HG02938 (cell line): ENCODE measurements around the gene KRT84.

Experiments
- ATAC-seq: cut with Tn5 transposase; IDR thresholded peaks from one replicate; pipeline ENCODE4 v1.9.1; 2021; ENCODE audit warnings: mild to moderate bottlenecking, moderate library complexity; ENCODE audit not compliant: unreplicated experiment

KRT84 gene

DNA sequence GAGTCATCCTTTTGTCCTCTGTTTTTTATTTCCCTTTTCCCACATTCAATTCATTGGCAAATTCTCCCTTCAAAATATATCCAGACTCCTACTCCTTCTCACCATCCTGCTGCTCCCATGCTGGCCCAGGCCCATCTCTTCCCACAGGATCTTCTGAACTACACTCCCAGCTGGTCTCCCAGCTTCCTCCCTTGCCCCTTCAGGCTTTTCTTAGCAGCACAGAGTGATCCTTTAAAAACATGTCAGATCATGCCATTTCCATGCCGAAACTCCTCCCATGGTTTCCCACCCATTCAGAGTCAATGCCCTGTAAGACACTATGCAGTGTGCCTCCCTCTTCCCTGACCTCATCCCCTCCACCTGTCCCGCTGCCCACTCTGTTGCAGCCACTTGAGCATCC, 2.4 kb upstream of the KRT84 start:
- ATAC-seq, result no peak

DNA sequence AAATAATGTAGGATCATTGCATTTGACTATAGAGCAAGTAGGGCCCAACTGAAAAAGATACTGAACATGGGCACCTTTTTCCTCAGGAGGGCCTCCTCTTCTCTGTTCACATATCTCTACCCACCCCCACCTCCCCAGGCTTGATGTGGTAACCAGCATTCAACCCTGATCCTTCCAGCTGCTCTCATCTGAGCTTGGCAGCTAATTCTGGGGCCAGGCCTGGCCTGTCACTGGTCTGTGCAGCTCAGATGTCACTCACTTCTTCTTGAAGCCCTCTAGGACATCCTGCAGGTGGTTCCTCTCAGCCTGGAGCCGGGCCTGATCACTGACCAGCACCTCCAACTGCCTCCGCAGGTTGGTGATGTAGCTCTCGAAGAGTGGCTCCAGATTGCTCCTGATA, 2.1 kb downstream of the KRT84 start:
- no peak for ATAC-seq

DNA sequence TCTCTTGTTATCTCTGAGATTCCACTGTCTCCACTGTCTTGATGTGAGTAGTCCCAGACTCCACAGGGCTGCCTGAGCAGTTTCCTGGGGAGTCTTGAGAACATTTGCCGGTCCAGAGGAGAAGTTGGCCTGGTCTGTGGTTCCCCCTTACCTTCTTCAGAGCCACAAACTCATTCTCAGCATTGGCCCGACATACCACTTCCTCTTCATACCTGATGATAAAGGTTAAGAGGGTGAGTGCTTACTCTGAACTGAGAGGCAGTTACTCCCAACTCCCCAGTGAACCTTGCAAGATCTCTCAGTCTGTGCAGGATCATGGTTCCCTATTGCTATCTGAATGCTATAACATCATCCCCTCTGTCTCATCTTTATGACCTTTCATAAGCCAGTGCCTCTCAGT, 2.6 kb downstream of the KRT84 start:
- ATAC-seq, result no peak

DNA sequence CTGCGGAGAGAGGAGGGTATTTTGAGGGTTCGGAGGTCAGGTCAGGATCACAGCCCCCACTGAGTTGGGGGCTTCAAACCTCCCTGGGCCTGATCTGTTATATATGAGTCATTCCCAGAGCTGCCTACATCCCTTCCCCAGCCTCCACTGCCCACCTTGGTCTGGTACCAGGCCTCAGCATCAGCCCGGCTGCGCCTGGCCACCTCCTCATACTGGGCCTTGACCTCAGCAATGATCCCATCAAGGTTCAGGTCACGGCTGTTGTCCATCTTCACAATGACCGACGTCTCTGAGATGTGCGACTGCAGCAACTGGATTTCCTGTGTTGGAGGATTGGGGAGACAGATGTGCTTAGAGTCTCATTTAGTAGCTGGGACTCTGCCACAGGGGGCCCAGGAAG, 4.2 kb downstream of the KRT84 start:
- no peak for ATAC-seq

DNA sequence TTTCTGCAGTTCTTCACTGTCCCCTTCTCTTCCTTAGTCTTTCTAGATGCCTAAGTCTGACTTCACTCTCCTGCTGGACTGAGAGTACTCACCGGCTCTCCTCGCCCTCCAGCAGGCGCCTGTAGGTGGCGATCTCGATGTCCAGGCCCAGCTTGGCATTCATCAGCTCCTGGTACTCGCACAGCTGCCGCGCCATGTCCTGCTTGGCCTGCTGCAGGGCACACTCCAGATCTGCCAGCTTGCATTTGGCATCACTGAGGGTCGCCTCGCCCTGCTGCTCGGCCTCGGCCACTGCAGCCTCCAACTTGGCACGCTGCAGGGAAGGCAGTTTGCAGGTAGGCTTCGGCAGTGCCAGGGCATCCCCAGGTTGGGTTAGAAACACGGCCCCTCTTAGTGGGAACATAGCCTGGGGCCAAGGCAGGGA, 5.2 kb downstream of the KRT84 start:
- ATAC-seq, result no peak

DNA sequence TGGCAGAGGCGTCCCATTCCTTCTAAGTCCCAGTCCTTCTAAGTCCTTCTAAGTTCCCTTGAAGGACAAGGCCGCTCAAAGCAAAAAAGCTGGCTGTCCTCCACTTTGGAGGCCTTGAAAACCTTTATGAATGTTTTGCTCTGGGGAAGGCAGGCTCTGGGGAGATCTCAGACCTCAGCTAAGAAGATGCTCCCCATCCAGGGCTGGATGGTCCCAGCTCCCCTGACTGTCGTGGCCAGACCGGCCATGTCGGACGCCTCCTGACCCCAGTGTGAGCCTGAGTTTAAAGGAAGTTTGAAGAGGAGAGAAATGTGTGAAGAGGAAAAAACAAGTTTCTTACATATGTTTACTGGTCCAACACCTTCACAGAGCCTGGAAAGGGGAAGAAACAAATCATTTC, 5.9 kb downstream of the KRT84 start:
- no peak for ATAC-seq

DNA sequence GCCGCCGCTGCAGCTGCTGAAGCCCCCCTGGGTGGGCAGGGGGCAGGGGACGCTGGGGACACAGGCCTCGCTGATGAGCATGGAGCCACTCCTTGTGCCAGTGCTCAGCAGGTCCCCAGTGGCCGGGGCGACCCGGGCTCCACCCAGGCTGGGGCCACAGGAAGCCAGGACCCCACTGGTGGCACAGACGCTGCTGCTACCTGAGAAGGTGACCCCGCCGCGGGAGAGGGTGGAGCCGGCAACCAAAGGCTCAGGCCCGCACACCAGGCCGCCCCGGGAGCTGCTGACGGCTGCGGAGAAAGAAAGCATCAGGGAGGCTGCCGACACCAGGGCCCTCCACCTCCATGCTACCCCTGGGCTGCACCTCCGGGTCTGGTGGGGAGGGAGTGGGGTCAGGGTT, 7.4 kb downstream of the KRT84 start:
- no peak for ATAC-seq

DNA sequence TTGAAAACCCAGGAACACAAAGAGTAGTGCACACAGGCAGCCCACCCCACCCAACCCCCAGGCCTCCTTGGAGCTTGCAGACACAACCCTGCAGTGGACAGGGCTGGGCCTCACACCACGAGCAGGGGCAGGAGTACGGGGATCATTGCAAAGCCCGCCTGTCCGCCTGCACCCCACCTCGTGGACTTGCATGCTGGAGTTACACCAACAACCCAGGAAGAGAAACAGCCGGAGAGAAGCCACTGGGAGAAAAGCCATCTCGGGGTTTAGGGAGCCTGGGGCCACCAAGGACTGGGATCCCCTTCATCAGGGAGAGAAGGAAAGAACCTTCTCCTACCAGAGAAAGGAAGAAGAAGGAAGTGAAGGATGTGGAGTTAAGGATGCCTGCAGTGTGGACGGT, 8.2 kb downstream of the KRT84 start:
- ATAC-seq, result no peak

DNA sequence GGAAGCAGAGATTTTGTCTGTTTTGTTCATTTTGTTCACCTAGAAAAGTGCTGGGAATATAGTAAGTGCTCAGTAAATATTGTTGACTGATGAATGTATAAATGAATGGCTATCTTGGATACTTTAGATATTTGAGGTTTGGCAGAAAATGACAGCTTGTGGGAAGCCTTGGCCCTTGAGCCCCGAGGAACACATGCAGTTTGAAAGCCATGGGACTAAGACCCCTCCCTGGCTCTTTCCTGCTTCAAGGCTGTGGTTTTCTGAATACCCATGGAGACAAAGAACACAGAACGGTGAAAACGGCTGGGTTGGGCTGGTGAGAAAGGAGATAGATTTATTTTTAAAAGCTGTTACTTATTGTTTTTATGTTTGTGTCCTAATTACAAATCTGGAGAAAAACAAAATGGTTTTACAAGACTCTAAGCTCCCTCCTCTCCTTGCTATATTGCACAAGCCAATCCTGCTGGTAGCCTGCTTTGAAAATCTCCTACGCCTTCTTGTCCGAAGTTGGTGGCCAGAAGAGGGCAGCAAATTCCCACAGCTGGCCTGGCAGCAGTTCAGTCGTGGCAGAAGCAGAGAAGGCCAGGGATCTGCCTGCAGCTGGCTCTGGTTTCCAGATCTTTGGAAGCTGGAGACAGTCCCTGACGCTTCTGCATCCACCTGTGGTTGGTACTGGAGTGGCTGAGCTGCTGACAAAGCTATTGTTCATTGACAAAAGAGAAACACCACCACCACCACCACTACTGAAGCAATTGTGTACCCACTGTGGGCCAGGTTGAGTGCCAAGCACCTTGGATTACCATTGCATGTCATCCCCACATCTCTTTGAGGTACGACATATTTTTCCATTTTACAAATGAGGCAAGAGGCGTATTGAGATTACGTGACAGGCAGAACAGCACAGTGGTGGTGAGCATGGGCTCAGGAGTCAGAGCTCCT, 13.0 kb downstream of the KRT84 start:
- ATAC-seq, result no peak

DNA sequence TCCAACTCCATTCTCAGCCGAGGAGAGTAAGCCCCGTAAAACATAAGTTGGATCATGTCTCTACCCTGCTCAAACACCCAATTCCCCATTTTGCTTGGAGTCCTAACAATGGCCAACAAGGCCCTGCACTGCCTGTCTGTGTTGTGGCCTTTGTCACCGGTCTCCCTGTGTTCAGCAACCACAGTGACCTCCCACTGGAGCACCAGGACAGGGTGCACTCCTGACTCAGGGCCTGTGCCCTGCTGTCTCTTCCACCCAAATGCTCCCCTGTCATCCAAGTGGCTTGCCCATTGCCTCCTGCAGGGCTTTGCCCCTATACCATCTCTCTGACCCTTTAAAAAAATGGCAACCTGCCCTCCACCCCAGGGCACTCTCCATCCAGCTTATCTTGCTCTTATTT, 13.7 kb downstream of the KRT84 start:
- ATAC-seq, result no peak

DNA sequence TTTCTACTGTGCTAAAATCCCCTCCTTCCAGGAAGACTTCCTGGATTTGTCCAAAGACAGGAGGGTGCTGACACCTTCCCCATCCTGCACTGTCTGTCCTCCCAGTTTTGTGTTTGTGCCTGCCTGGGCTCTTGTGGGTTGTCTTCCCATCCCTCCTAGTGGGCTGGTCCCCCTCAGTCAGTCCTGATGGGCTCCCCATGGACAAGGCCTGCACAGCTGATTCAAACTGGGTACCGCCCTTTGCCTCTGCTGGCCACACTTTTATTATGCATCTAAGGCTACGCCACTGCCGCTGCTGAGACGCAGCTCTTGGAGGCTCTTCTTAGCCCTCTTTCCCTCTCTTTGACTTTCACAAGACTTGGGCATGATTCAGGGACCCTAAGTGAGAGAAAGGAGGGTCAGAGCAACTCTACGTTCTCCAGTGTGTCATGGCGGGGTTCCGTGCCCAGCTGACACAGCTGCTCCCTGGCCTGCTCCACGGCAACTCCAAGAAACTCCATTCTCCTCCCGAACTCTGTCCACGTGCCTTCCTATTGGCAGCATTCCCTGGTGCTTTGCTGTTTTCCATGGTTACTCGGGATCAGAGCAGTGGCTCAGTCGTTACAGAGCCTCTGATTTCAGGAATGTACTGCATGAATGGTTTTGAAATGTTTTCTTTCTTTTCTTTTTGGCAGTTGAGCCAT, 14.4 kb downstream of the KRT84 start:
- no peak for ATAC-seq

DNA sequence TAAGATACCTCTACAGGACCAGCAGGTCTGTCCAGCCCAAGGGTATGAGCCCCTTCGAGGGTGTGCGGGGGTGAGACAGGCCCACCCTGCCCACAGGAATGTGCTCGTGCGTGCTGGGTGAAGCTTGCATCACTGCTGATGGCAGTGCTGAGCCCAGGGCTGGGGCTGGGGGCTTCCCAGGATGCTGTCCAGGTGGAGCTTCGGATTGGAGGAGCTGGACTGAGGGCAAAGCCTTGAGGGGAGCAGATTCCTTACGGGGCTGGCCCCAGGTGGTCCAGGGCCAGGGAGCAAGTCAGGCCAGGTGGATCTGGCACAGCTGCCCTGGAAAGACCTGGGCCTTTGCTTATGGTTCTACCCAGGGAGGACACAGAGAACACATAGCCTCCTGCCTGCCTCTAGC, 15.6 kb downstream of the KRT84 start:
- no peak for ATAC-seq

DNA sequence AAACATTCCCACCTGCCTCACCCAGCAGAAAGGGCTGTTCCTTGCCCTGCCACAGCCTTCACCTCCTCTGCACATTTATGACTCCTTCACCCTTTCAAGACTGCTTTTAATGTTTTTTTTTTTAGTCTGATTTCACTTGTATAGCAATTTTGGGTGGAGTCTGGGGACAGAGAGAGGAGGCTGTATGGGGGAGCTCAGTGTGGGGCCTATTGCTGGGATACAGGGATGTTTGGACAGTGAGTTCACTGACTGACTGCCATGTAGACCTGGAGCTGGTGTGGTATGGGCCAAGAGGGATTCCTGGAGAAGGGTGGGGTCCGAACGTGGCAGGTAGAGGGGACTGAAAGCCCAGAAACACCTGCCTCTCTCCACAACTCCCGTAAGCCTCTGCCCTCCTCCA, 16.2 kb downstream of the KRT84 start:
- no peak for ATAC-seq

DNA sequence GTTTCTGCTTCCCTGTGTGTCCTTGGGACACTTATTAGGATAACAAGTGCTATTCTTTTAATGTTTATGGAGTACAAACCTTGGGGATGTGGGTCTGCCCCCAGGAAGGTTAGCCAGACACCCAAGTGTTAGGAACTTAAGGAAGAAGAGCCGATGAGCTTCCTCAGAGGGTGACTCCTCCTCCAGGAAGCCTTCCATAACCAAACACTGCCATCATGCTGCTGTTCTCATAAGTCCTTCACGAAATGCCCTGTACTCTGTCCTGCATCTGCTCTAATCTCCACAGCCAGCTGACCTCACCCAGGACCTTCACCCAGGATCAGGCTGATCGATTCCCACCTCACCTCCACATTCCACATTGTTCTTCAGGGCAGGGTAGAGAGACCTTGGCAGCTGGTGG, 16.9 kb downstream of the KRT84 start:
- ATAC-seq, result no peak

DNA sequence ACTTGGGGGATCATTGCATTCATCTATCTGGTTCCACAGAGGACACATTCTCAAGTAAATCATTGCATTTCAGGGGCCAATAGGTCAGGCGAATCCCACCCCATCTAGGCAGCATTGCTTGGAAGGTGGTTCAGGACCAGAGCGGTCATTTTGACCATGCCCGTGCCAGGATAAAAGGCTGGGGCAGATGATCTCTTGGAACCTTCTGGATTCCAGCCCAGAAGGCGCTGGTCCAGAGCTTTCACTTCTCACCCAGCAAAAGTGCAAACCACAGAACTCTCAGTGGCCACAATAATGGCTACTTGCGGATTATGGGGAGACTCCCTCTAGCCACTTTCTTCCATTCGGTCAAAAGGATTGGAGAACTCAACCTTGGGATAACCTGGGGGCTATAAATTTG, 17.6 kb downstream of the KRT84 start:
- ATAC-seq, result no peak

DNA sequence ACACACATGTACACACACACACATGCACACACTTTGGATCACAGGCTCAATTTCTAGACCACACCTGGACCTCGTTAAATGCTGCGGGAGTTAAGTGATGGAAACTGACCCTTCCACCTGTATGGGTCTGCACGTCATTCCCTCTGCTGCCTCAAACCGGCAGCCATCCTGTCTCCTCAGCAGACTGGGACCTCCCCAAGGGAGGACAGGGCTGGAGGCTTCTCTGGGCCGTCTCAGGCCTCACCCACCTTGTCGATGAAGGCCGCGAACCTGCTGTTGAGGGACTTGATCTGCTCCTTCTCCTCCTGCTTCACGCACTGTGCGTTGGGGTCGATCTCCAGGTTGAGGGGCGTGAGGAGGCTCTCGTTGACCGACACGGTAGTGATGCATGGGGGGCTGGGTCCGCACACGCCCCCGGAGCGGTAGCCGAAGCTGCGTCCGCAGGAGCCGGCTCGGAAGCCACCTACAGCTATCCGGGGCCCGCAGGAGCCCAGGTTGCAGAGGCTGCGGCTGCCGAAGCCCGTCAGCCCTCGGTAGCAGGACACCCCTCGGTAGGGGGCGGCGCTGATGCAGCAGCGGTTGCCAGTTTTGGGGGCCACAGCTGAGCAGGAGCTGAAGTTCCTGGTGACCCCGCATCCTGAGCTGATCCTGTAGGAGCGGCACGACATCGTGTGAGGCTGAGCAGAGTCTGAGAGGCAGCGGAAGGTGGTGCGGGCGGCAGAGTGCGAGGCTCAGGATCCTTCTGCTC, 18.5 kb downstream of the KRT84 start, which contains the start of gene KRT85:
TSS of gene KRT85 (minus strand) at position 744 of the 748 bp plus-strand sequence. CDS start at position 668, 76 bp downstream.
- ATAC-seq, result no peak

DNA sequence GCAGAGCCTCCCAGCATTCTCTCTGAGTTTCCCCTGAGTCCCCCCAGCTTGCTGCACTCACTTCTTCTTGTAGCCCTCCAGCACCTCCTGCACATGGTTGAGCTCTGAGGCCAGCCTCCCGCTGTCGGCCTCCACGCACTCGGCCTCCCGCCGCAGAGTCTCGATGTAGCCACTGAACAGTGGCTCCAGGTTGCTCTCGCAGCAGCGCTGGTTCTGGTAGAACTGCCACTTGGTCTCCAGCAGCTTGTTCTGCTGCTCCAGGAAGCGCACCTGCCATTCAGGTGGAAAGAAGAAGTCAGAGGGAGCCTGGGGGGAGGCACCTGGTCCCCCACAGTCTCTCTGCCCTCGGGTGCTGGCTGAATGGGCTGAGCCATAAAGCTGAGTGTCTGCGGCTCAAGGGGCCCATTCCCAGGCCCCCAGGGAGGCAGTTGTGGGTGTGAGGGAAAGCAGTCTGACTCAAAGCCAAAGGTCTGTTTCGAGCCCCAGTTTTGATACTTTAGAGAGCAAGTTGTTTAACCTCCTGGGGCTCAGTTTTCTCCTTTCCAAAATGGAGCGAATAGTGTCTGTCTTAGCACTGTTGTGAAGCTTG, 20.5 kb downstream of the KRT84 start:
- ATAC-seq, result no peak

DNA sequence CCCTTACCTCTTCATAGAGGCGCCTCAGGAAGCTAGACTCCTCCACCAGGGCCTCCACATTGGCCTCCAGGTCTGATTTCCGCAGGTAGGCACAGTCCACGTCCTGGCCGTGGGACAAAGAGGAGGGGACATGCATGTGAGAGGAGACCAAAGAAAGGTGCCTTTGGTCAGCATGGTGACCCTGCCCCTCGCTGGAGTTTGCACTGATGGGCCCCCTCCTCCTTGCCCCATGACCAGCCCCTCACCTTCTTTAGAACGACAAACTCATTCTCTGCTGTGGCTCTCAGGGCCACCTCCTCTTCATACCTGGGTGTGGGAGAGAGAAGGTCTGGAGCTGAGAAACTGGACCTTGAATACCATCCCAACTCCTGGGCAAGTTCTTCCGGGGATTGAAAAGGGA, 21.4 kb downstream of the KRT84 start:
- ATAC-seq, result no peak

DNA sequence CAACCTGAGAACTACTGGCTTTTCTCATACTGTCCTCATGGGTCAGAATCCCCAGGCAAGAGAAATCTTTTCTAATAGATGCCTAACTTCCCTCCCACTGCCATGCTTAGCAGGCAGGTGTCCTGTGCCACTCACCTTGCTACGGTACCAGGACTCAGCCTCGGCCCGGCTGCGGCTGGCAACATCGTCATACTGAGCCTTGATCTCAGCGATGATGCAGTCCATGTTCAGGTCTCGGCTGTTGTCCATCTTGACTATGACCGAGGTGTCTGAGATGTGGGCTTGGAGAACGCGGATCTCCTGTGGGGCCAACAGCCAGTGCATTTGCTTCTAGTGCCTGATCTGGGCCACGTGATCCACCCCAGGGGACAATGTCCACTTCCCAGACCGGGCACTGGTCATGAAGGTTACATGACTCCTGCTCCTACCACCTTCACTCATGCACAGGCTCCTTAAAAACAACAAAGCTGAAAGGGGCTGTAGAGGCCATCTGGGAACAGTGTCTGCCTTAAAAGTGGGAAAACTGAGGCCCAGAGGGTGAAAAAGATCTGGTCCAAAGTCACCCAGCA, 22.3 kb downstream of the KRT84 start:
- no peak for ATAC-seq

DNA sequence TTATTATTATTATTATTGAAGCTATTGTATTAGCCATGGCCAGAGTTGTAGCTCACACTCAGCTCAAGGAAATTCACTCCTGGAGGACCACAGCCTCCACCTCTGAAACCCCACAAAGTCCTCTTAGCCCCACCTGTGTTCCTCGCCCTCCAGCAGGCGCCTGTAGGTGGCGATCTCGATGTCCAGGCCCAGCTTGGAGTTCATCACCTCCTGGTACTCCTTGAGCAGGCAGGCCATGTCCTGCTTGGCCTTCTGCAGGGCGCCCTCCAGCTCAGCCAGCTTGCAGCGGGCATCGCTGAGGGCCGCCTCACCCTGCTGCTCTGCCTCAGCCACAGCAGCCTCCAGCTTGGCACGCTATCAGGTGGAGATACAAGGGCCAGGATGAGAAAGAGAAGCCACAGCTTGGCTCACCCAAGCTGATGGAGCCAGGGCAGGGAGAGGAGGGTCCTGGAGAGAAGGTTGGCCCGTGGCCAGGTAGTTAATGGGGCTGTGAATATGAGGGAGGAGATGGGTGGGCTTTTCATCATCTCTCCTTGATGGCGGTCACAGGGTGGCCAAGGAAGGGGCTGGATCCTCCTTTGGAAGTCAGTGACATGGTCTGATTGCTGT, 23.2 kb downstream of the KRT84 start:
- ATAC-seq, result no peak
